Measurements from ENCODE around the gene LCLAT1.

- TF ChIP-seq CTCF (IDR thresholded peaks at IDR 0.05) (no peak), POLR2A (IDR thresholded peaks at IDR 0.05) (no peak)
Measured at GRCh38 chr2:30493440-30493839, 46.4 kb downstream of the LCLAT1 start.

Measured in thyroid gland (tissue), 4 donors.